ENCODE data around the gene TIGD1.

Gene TIGD1

GRCh38 chr2:232569541-232569940 is 19.2 kb upstream of the TIGD1 start:
- no peak for DNase-seq

- DNase-seq, result no peak
Observed at GRCh38 chr2:232568161-232568560, 17.8 kb upstream of the TIGD1 start.

- no peak for DNase-seq
Observed at GRCh38 chr2:232567721-232568120, 17.4 kb upstream of the TIGD1 start.

GRCh38 chr2:232563580-232563979 is 13.2 kb upstream of the TIGD1 start:
- DNase-seq, result no peak

GRCh38 chr2:232562515-232563151 is 12.3 kb upstream of the TIGD1 start:
- no peak for DNase-seq

- DNase-seq, result no peak
Observed at GRCh38 chr2:232556426-232556825, 6.1 kb upstream of the TIGD1 start.

- no peak for DNase-seq
Observed at GRCh38 chr2:232551776-232552175, 1.4 kb upstream of the TIGD1 start.

GRCh38 chr2:232551250-232551638 is 887 bp upstream of the TIGD1 start:
- DNase-seq, result no peak

GRCh38 chr2:232549655-232550353 is 553 bp downstream of the TIGD1 start:
- no peak for DNase-seq

- DNase-seq, result no peak
Observed at GRCh38 chr2:232547991-232548390, 2.4 kb downstream of the TIGD1 start.

- no peak for DNase-seq
Observed at GRCh38 chr2:232545511-232546375, 4.6 kb downstream of the TIGD1 start.

- no peak for DNase-seq
Observed at GRCh38 chr2:232544674-232545073, 5.7 kb downstream of the TIGD1 start.

- no peak for DNase-seq
Observed at GRCh38 chr2:232543928-232544631, 6.3 kb downstream of the TIGD1 start.

- DNase-seq, result no peak
Observed at GRCh38 chr2:232543491-232543890, 6.9 kb downstream of the TIGD1 start.

- DNase-seq, result no peak
Observed at GRCh38 chr2:232542715-232543467, 7.5 kb downstream of the TIGD1 start.

GRCh38 chr2:232541961-232542714 is 8.2 kb downstream of the TIGD1 start:
- no peak for DNase-seq

- DNase-seq, result no peak
Observed at GRCh38 chr2:232541195-232541960, 9.0 kb downstream of the TIGD1 start.

- DNase-seq, result no peak
Observed at GRCh38 chr2:232540441-232541041, 9.8 kb downstream of the TIGD1 start.

- no peak for DNase-seq
Observed at GRCh38 chr2:232539298-232540231, 10.8 kb downstream of the TIGD1 start, which contains the start of gene CHRNG. Gene CHRNG (plus strand): TSS chr2:232539692. CDS start chr2:232539748, 56 bp downstream.
